Left ventricle myocardium inferior (tissue), 1 donor: ENCODE results near the gene PSMB8. TPM values are rescaled to one million over a fixed set of nuclear protein-coding genes. Genes with fewer than 3 reads are reported as not detected.
A peak's percentile ranks its signal among the peaks of the same experiment; 100 is the strongest.

ENCODE experiments used
- DNase-seq: peaks from one replicate; pipeline ENCODE4 v3.0.0-alpha.2; 2020
- H3K27ac ChIP-seq: fragments of 200-600 bp; replicated peaks from 2 replicates; pipeline ENCODE4 v1.8.0; 2021
- H3K27me3 ChIP-seq: fragments of 200-600 bp; 2 replicates; pipeline ENCODE4 v1.8.0; 2021; ENCODE audit warnings: low read depth
- H3K36me3 ChIP-seq: fragments of 200-600 bp; 2 replicates; pipeline ENCODE4 v1.8.0; 2021
- H3K4me1 ChIP-seq: fragments of 200-600 bp; 2 replicates; pipeline ENCODE4 v1.8.0; 2021
- H3K4me3 ChIP-seq: fragments of 200-600 bp; 2 replicates; pipeline ENCODE4 v1.8.0; 2021; ENCODE audit warnings: mild to moderate bottlenecking, moderate library complexity
- H3K9me3 ChIP-seq: fragments of 200-600 bp; replicated peaks from 2 replicates; pipeline ENCODE4 v1.8.0; 2021
- CTCF ChIP-seq: fragments of 200-600 bp; IDR thresholded peaks from 2 replicates; pipeline ENCODE4 v1.8.0; 2021; ENCODE audit warnings: antibody characterized with exemption, mild to moderate bottlenecking, borderline replicate concordance
- intact Hi-C: fragments of 100-400 bp; cut with micrococcal nuclease; formaldehyde crosslinking; loops from one replicate; pipeline ENCODE4 v1.11.0; 2022
- total RNA-seq: library from RNA; stranded (reverse); fragmentation: NEBNext Ultra II Directional; extraction: Animal tissue kit (Norgen Biotek cat#: 25700); gene quantifications from one replicate; pipeline ENCODE4 v1.2.1, GENCODE V29; 2021
- donor health status: DM: no; HTN: yes; CAD: no; lungs with severe emphysema.

PSMB8 gene
- total RNA-seq, 1 donor from 2014 or later: 13.2 TPM

GRCh38 chr6:32829495-32829894 is 14.4 kb downstream of the PSMB8 start:
- Histone ChIP-seq H3K4me3 (no peak overlapping the region), H3K4me1 (no peaks in the 10 kb centered on the region), H3K27me3 (no peaks in the 10 kb centered on the region), H3K36me3 (peaks cover 46% of the 10 kb centered on the region), H3K9me3 (no peaks in the 10 kb centered on the region), H3K27ac (no peak overlapping the region)
- TF ChIP-seq CTCF: no peak
- intact Hi-C loops: loop anchor here (5.0 kb wide), 1 partner anchor 38 kb away; no protein-coding TSS in a partner anchor
- DNase-seq: no peak

- no peak for TF ChIP-seq CTCF
- peaks cover 32% of the 10 kb centered on the region for H3K36me3 ChIP-seq
- no peak for DNase-seq
- H3K4me3 ChIP-seq: no peak overlapping the region
- no peak overlapping the region for H3K27ac ChIP-seq
- H3K4me1 ChIP-seq: no peaks in the 10 kb centered on the region
- H3K9me3 ChIP-seq: no peaks in the 10 kb centered on the region
- no peaks in the 10 kb centered on the region for H3K27me3 ChIP-seq
- intact Hi-C loops: loop anchor here (5.0 kb wide), 1 partner anchor 40 kb away; no protein-coding TSS in a partner anchor
Observed at GRCh38 chr6:32827025-32827424, 16.8 kb downstream of the PSMB8 start.

GRCh38 chr6:32825966-32826365 is 17.9 kb downstream of the PSMB8 start:
- peak; percentile 62 for TF ChIP-seq CTCF
- Histone ChIP-seq H3K9me3 (no peaks in the 10 kb centered on the region), H3K27ac (peak overlapping the region; percentile 28), H3K36me3 (peaks cover 23% of the 10 kb centered on the region), H3K4me1 (no peaks in the 10 kb centered on the region), H3K4me3 (no peak overlapping the region), H3K27me3 (no peaks in the 10 kb centered on the region)
- intact Hi-C loops: loop anchor here (5.0 kb wide), 1 partner anchor 41 kb away; no protein-coding TSS in a partner anchor
- DNase-seq: no peak

GRCh38 chr6:32819729-32820128 is 24.1 kb downstream of the PSMB8 start:
- no peak for TF ChIP-seq CTCF
- Histone ChIP-seq H3K27me3 (no peaks in the 10 kb centered on the region), H3K27ac (no peak overlapping the region), H3K9me3 (no peaks in the 10 kb centered on the region), H3K4me3 (no peak overlapping the region), H3K36me3 (no peaks in the 10 kb centered on the region), H3K4me1 (peaks cover 19% of the 10 kb centered on the region)
- intact Hi-C loops: no loop called here
- no peak for DNase-seq

- Histone ChIP-seq H3K36me3 (no peaks in the 10 kb centered on the region), H3K4me3 (no peak overlapping the region), H3K4me1 (peaks cover 19% of the 10 kb centered on the region), H3K9me3 (no peaks in the 10 kb centered on the region), H3K27ac (no peak overlapping the region), H3K27me3 (no peaks in the 10 kb centered on the region)
- TF ChIP-seq CTCF: no peak
- intact Hi-C loops: no loop called here
- DNase-seq: no peak
Observed at GRCh38 chr6:32818867-32819266, 25.0 kb downstream of the PSMB8 start.
